ENCODE measurements around the gene NOLC1. TPM values are rescaled to one million over a fixed set of nuclear protein-coding genes. Genes with fewer than 3 reads are reported as not detected.

NOLC1 gene
- 56.9 TPM for polyA plus RNA-seq

DNA sequence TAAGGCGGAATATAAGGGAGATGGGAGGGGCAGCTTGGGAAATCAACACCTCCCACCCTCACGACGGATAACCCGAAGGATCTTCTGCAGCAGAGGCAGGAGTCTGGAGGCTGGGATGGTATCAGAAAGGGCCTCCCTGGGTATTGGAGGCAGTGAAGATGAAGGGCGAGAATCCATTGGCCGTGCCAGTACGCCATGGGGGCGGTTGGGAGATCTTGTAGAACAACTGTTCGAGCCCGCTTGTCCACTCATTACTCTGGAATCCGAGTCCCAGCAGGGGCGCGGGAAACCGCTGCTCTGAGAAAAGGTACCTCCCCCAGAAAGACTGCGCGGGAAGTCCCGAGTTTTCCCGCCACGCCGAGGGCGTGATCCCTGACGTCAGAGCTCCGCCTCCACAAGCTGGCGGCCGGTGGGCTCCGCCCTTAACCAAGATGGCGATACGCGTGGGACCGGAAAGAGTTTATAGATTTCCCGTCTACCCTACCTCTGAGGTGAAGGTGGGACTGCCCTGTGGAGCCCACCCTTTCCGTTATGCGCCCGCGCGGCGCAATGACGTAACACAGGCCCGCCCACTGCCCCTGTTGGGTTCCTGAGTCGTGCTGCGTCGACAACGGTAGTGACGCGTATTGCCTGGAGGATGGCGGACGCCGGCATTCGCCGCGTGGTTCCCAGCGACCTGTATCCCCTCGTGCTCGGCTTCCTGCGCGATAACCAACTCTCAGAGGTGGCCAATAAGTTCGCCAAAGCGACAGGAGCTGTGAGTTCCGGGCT is at the start of gene NOLC1:
Gene NOLC1, plus strand, starts transcription at position 616 of the 771 bp plus-strand sequence. Its CDS starts 22 bp downstream, at position 638.
- Mint-ChIP-seq H3K27ac (peak within 1 kb of the TSS; percentile 80 to 98 (median 97)), H3K9me3 (no peaks in the 10 kb centered on the region), H3K36me3 (peaks cover 6% of the 10 kb centered on the region), H3K4me1 (peaks cover 21 to 25% (median 22%) of the 10 kb centered on the region in 3 donors), H3K4me3 (peak within 1 kb of the TSS; percentile 90 to 98 (median 96)), H3K27me3 (peaks cover 1% of the 10 kb centered on the region)

- Mint-ChIP-seq H3K9me3 (no peaks in the 10 kb centered on the region), H3K4me3 (no peak overlapping the region), H3K27ac (peak overlapping the region in 1 of 3 donors; percentile 50), H3K27me3 (no peaks in the 10 kb centered on the region), H3K36me3 (peaks cover 2% of the 10 kb centered on the region), H3K4me1 (peaks cover 0 to 8% (median 7%) of the 10 kb centered on the region in 3 donors)
These were observed 49.8 kb upstream of the NOLC1 start for GRCh38 chr10:102102421-102102820.

DNA sequence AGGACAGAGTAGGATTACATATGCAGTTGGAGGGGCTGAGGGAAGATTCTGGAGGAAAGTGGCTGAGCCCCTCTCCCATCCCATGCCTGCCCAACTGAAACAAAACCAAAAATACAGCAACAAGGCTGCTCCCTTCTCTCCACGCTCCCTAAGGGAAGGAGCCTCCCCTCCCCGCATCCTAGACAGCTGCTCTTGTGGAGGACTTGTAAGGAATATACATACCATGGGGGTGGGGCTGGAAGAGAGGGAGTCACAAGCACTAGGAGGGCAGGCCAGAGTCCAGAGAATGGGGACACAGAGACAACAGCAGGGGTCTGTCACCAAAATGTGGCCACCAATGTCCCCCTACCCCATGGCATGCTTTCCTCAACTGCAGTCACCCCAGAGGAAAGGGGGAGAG is 45.2 kb upstream of the NOLC1 start:
- peaks cover 1% of the 10 kb centered on the region for H3K36me3 Mint-ChIP-seq
- no peaks in the 10 kb centered on the region for H3K9me3 Mint-ChIP-seq
- H3K4me3 Mint-ChIP-seq: no peak overlapping the region
- no peaks in the 10 kb centered on the region for H3K27me3 Mint-ChIP-seq
- peaks cover 2 to 8% (median 7%) of the 10 kb centered on the region in 3 donors for H3K4me1 Mint-ChIP-seq
- H3K27ac Mint-ChIP-seq: no peak overlapping the region

DNA sequence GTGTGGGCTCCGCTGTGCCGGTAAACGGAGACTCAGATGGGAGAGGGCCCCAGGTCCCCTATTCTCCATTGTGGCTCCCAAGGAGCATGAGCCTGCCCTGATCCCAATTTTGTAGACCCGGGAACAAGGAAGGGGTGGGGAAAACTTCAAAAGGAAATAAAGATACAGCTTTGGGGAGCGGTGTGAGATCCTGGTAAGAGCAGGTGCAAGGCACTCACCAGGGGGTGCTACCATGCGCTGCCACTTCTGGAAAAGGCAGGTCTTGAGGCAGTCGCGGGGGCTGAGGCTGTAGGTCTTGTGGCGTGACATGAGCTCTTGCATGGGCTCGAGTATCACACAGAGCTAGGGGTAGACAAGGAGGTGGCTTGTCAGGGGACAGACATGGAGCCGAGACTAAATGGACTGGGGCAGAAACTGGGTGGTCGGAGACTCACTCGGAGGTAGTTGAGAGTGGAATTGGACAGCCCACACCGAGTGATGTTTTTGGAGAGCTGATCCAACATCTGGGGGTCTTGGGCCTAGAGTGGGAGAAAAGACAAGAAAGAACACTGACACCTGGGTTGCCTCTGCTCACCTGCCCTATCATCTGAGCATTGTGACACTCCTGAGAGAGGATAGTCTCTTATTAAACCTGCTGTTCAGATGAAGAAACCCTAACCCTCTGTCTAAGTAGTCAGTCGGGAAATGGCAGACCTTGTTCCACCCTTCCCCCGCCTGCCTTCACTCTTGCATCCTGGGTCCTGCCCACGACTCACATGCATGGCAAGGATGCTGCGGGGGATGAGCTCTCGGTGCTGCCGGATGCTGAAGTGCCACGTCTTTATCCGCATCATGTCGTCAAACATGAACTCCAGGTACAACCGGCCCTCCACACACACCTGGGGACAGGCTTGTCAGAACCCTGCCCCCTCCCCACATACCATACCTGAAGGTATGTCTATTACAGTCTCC is 42.7 kb upstream of the NOLC1 start:
- H3K4me3 Mint-ChIP-seq: no peak overlapping the region
- peak overlapping the region in 1 of 3 donors; percentile 32 for H3K27ac Mint-ChIP-seq

DNA sequence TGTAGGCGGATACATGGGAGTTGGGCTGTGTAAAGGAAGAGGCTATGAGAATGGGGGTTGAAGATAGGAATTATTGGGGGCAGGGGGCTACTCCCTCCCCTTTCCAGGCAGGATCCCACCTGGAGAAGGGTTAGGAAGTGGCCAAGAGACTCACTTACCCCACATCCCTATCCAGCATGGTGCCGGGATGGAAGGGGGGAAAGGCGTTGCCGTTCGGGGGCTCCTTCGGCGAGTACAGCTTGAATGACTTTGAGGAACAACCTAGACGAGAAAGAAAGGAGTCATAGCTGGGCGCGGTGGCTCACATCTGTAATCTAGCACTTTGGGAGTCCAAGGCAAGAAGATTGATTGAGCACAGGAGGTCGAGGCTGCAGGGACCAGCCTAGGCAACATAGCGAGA is 40.9 kb upstream of the NOLC1 start:
- Mint-ChIP-seq H3K9me3 (no peaks in the 10 kb centered on the region), H3K36me3 (no peaks in the 10 kb centered on the region), H3K27ac (peak overlapping the region in 1 of 3 donors; percentile 39), H3K27me3 (no peaks in the 10 kb centered on the region), H3K4me3 (no peak overlapping the region), H3K4me1 (peaks cover 18 to 28% (median 21%) of the 10 kb centered on the region in 3 donors)

More for the DNA sequence above, 42.7 kb upstream of the NOLC1 start:
- Mint-ChIP-seq H3K9me3 (no peaks in the 10 kb centered on the region), H3K4me1 (peaks cover 11 to 21% (median 16%) of the 10 kb centered on the region in 3 donors), H3K36me3 (no peaks in the 10 kb centered on the region), H3K27me3 (no peaks in the 10 kb centered on the region)

DNA sequence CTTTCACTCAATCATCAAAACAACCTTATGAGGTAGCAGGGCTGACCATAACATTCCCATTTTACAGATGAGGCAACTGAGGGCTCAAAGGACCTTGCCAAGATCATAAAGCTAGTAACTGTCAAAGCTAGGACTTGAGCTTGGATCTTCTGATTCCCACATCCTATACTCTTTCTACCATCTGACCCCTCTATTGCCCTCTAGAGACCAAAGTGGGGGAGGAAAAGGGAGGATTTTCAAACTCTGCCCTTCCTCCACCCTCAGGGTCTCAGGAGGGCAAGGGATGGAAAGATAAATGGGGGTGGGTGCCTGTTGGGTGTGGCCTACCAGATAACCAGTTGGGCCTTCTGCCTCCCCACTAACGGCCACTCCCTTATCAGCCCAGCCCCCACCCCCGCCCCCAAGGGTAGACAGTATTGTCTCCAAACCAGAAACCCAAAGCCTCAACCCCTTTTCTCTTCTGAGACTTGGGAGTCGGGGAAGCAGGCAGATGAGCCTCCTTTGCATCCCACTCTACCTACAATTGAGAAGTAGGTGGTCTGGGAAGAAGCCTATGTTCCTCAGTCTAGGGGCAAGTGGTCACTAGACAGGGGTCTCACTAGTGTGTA is 39.9 kb upstream of the NOLC1 start:
- no peaks in the 10 kb centered on the region for H3K36me3 Mint-ChIP-seq
- H3K27ac Mint-ChIP-seq: no peak overlapping the region
- H3K27me3 Mint-ChIP-seq: no peaks in the 10 kb centered on the region
- H3K4me3 Mint-ChIP-seq: peak overlapping the region in 2 of 4 donors; percentile 43 to 65
- no peaks in the 10 kb centered on the region for H3K9me3 Mint-ChIP-seq
- H3K4me1 Mint-ChIP-seq: peaks cover 23 to 35% (median 29%) of the 10 kb centered on the region in 3 donors

- Mint-ChIP-seq H3K9me3 (no peaks in the 10 kb centered on the region), H3K36me3 (no peaks in the 10 kb centered on the region), H3K4me1 (peaks cover 23 to 42% (median 37%) of the 10 kb centered on the region in 3 donors), H3K27me3 (no peaks in the 10 kb centered on the region), H3K27ac (peak overlapping the region; percentile 36 to 40 (median 36)), H3K4me3 (peak overlapping the region; percentile 36 to 88 (median 65))
These were observed 38.8 kb upstream of the NOLC1 start for GRCh38 chr10:102113261-102113955.

- Mint-ChIP-seq H3K9me3 (no peaks in the 10 kb centered on the region), H3K27me3 (no peaks in the 10 kb centered on the region), H3K4me1 (peaks cover 28 to 49% (median 43%) of the 10 kb centered on the region in 3 donors), H3K4me3 (peak overlapping the region; percentile 82 to 97 (median 90)), H3K27ac (peak overlapping the region; percentile 85 to 97 (median 94)), H3K36me3 (no peaks in the 10 kb centered on the region)
These were observed 38.0 kb upstream of the NOLC1 start for GRCh38 chr10:102113956-102114857.

DNA sequence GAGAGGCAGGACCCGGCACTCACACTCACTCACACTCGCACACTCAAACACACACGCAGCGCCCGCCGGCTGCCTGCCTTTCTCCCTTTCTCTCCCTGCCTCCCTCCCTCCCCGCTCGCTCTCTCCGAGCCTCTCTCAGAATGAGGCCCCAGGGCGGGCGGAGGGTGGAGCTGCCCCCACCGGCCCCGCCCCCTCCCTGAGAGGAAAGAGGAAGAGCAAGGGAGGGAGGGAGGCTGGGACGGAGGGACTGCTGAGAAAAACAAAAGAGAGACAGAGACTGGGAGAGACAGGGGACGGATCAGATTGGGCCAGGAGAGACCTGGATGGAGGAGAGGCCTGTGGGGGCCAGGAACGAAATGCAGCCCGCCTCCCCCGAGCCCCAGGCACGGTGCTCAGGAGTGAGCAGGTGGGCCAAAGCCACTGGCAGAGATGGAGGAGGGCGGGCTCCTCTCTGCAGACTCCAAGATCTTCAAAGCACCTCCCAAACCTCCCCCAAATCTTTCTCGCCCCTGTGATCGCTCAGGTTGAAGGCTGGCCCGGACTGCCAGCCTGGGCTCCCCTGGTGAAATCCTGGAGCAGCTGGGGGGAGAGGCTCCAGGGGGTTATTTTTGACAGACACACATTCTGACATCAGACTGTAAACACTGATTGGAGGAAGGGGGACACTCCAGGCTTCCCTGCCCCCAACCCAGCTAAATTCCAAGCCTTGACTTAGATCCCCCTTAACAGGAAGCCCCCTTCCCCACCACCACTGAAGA is 37.1 kb upstream of the NOLC1 start:
- Mint-ChIP-seq H3K4me1 (peaks cover 28 to 50% (median 43%) of the 10 kb centered on the region in 3 donors), H3K27ac (peak overlapping the region; percentile 85 to 97 (median 94)), H3K4me3 (peak overlapping the region; percentile 82 to 97 (median 90)), H3K9me3 (no peaks in the 10 kb centered on the region), H3K27me3 (no peaks in the 10 kb centered on the region), H3K36me3 (no peaks in the 10 kb centered on the region)

DNA sequence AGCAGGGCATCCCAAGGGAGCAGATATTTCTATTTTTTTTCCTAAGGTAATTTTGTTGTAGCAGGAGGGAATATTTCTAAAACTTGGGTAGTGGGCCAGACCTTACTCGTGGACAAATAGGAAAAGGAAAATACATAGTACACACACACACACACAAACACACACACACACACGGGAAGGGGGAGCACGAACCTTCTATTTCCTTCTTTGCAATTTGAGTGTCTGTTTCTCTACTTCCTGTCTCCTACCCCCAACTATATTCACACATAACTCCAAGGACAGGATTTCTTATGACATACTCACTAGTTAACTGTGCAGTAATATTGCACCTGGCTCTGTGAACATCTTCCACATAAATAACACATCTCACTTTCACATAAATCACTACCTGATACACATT is 36.4 kb upstream of the NOLC1 start:
- Mint-ChIP-seq H3K27me3 (no peaks in the 10 kb centered on the region), H3K4me3 (peak overlapping the region; percentile 82 to 97 (median 90)), H3K36me3 (no peaks in the 10 kb centered on the region), H3K27ac (peak overlapping the region; percentile 86 to 97 (median 94)), H3K4me1 (peaks cover 28 to 50% (median 43%) of the 10 kb centered on the region in 3 donors), H3K9me3 (no peaks in the 10 kb centered on the region)

DNA sequence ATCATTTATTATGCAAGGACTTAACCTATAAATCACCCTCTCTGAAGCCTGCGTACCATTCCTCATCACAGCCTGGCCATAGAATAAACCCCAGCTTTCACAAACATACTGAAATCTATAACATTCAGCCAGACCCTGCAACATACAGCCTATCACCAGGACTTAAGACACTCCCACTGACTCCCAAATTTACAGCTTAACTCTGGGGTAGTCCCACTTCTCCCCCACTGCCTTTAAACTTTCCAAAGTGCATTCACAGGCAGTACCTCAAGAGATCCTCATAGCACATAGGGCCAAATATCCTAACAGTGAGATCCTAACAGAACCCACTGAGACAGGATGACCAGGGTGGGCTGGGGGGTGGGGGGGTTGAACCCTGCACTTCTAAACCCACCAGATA is 35.5 kb upstream of the NOLC1 start:
- Mint-ChIP-seq H3K36me3 (no peaks in the 10 kb centered on the region), H3K4me1 (peaks cover 28 to 50% (median 43%) of the 10 kb centered on the region in 3 donors), H3K27me3 (no peaks in the 10 kb centered on the region), H3K4me3 (peak overlapping the region; percentile 2 to 95 (median 66)), H3K27ac (peak overlapping the region; percentile 63 to 94 (median 86)), H3K9me3 (no peaks in the 10 kb centered on the region)

GRCh38 chr10:102117391-102118159 is 34.6 kb upstream of the NOLC1 start:
- no peaks in the 10 kb centered on the region for H3K27me3 Mint-ChIP-seq
- no peaks in the 10 kb centered on the region for H3K9me3 Mint-ChIP-seq
- H3K4me1 Mint-ChIP-seq: peaks cover 24 to 50% (median 41%) of the 10 kb centered on the region in 3 donors
- H3K4me3 Mint-ChIP-seq: peak overlapping the region; percentile 82 to 97 (median 94)
- no peaks in the 10 kb centered on the region for H3K36me3 Mint-ChIP-seq
- H3K27ac Mint-ChIP-seq: peak overlapping the region; percentile 94
